NT2/D1 (cell line): ENCODE data around the gene B3GAT2.

Experiments used
- SUZ12 ChIP-seq: IDR thresholded peaks from 2 replicates; pipeline ENCODE4 v1.6.1; 2011; ENCODE audit not compliant: insufficient read length, insufficient read depth; ENCODE audit errors: extremely low read depth
- ZNF274 ChIP-seq: IDR thresholded peaks from 2 replicates; pipeline ENCODE4 v1.6.1; 2011; ENCODE audit warnings: mild to moderate bottlenecking, low read depth, low read length

DNA sequence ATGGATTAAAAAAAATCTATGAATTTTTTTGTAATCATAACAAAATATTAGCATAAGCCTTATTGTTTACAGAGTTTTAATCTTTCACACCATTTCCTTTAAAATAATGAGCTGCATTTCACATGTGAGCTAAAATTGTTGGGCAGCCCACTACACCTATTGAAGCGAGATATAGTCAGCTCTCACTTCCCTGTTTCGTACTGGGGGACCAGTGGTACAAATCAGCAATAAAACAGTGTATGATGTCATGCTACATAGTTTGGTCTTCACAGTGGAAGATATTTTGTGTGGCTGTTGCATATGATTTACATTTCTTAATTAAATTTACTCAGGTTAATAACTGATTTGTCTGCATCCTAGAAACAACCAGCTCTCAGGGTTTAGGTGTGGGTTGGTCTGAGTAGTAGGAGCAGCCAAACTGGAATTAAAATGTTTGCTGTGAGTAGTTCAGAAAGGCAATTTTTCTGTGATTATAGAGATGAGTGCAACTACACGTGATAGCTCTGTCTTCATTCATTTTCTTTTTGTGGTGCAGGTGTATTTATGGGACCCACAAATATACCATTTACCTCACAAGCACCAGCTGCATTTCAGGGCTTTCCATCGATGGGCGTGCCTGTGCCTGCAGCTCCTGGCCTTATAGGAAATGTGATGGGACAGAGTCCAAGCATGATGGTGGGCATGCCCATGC lies 99.3 kb downstream of the B3GAT2 start:
- TF ChIP-seq SUZ12: no peak
- no peak for TF ChIP-seq ZNF274
